OCI-LY1 (cell line): ENCODE measurements around the gene ITFG1.

Experiments used
- CTCF ChIP-seq: fragments of 200-600 bp; sonication (generic), shearing (Covaris generic); IDR thresholded peaks from 2 replicates; pipeline ENCODE4 v1.5.1; 2017; ENCODE audit warnings: mild to moderate bottlenecking, antibody characterized with exemption, low read length, moderate library complexity, mixed read lengths
- EZH2 ChIP-seq: fragments of 200-600 bp; sonication (generic), shearing (Covaris generic); IDR thresholded peaks from 2 replicates; pipeline ENCODE4 v1.8.0; 2017; ENCODE audit warnings: borderline replicate concordance, mixed run types, mild to moderate bottlenecking, antibody characterized with exemption, low read length, moderate library complexity, mixed read lengths

DNA sequence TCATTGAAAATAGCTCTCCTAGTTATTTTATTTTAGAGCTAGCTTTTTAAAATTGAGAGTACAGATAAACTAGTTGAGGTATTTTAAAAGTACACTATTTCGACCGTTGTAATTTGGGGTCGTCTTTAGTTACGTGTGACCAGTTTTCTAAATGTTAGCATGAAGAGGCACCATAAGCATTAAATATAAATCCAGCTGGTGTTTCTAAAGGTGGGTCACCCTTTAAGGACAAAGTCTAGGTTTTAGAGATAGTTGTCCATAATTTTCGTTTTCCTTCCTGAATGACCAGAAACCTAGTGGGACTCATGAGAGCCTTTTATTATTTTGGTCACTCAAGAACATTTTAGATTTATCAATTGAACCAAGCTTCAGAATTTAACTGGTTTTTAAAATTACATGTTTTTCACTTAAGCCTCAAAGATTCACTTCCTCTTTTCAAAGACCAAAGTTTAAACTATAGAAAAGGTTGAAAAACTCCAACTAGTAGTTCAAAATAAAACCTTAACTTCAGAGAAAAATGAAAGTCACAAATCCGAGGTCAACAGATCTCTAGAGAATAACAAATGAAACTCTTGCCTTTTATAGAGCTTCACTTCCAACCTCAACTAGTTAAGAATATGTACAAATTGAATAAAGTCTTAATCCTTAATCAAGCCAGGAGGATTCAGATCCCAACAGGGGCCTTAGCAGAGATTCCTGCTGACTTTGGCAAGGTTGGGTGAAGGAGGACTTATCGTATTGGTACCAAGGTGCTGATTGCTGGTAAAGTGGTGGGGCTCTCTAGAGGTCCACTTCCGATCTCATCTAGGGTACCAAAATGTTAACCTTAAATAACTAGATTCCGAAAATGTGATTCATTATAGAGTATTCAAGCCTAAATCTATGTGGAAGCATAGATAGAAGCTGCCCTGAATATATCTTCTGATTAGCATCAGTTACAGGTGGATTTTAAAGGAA lies 32.8 kb upstream of the ITFG1 start:
- TF ChIP-seq CTCF: no peak
- TF ChIP-seq EZH2: no peak
